Muscle layer of duodenum (tissue), 2 donors: Measurements from ENCODE around the gene URI1.

ENCODE experiments used
- H3K27ac ChIP-seq: one replicate; pipeline ENCODE4 v1.7.0; 2013; ENCODE audit warnings: mild to moderate bottlenecking, low read length
- H3K27me3 ChIP-seq: one replicate; pipeline ENCODE4 v1.7.0; 2013; ENCODE audit warnings: low read depth, mild to moderate bottlenecking, control low read depth, low read length
- H3K36me3 ChIP-seq, 2 donors: one replicate each; pipeline ENCODE4 v1.7.0; 2013; ENCODE audit warnings: low read length in 2 of 2, control low read depth in 1 of 2, mild to moderate bottlenecking in 1 of 2; ENCODE audit not compliant: insufficient read depth in 2 of 2, control insufficient read depth in 1 of 2
- H3K4me1 ChIP-seq, 2 donors: one replicate each; pipeline ENCODE4 v1.7.0; 2013; ENCODE audit warnings: low read length in 2 of 2, mild to moderate bottlenecking in 2 of 2, control low read depth in 1 of 2, moderate library complexity in 1 of 2; ENCODE audit not compliant: insufficient read depth in 2 of 2, control insufficient read depth in 1 of 2
- H3K4me3 ChIP-seq, 2 donors: one replicate each; pipeline ENCODE4 v1.7.0; 2013; ENCODE audit warnings: low read length in 2 of 2, low read depth in 1 of 2, mild to moderate bottlenecking in 1 of 2
- H3K9me3 ChIP-seq, 2 donors: one replicate each; pipeline ENCODE4 v1.7.0; 2013; ENCODE audit warnings: low read length in 2 of 2, control low read depth in 1 of 2, mild to moderate bottlenecking in 1 of 2; ENCODE audit not compliant: control insufficient read depth in 1 of 2
- donor health status: healthy.

Gene URI1

GRCh38 chr19:30047432-30047831 is 105.4 kb downstream of the URI1 start:
- no peak overlapping the region for H3K27ac ChIP-seq

DNA sequence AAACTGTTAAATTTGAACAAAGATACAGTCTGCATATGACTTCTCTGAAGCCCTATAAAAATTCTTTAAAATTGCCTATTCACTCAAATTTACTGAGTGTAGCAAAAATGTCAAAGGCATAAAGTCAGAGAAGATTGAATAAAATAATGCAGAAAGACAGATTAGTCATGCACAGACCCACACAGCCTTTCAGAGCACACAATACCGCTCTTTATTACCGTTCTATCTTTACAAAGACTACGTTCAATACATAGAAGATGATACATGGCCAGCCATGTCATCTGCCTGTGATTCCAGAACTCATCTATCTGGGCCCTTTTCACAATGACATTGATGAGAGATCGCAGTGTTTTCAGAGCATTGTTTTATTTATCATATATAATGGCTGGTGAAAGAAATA is 107.2 kb downstream of the URI1 start:
- Histone ChIP-seq H3K27ac (no peak overlapping the region), H3K4me1 (peaks cover 0 to 11% of the 10 kb centered on the region in 2 donors), H3K4me3 (no peak overlapping the region), H3K9me3 (no peaks in the 10 kb centered on the region), H3K27me3 (no peaks in the 10 kb centered on the region), H3K36me3 (no peaks in the 10 kb centered on the region)

More at GRCh38 chr19:30047432-30047831, 105.4 kb downstream of the URI1 start:
- Histone ChIP-seq H3K4me1 (peaks cover 0 to 11% of the 10 kb centered on the region in 2 donors), H3K36me3 (no peaks in the 10 kb centered on the region), H3K9me3 (no peaks in the 10 kb centered on the region), H3K4me3 (no peak overlapping the region), H3K27me3 (no peaks in the 10 kb centered on the region)

DNA sequence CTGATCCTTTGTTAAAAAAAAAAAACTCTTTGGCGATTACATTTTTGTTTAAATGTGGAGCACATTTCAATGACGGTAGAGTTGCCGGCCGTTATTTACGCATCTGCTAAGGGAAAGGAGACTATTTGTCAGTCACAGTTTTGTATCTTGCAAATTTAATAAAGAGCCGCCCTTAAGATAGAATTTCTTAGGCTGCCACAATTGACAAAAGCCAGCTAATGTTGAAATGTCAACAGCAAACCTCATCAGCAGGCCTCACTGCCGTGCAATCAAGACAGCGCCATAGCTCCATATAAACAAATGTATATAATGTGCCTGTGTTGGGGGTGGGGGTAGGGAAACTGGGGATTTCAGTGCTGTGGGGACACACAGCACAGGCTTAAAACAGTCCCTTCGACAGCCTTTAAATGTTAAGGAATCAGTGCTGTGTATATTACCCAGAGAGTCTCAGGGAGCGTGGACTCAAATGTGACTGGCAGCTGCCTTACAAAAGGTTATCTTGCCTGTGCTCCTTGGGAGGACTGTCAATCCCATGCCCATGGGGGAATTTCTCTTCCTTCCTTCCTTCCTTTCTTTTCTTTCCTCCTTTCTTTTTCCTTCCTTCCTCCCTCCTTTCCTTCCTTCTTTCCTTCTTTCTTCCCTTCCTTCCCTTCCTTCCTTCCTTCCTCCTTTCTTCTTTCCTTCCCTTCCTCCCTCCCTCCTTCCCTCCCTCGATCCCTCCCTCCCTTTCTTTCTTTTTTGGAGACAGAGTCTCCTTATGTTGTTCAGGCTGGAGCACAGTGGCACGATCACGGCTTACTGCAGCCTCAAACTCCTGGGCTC is 108.0 kb downstream of the URI1 start:
- no peaks in the 10 kb centered on the region for H3K27me3 ChIP-seq
- H3K9me3 ChIP-seq = no peaks in the 10 kb centered on the region
- H3K27ac ChIP-seq = no peak overlapping the region
- peaks cover 0 to 11% of the 10 kb centered on the region in 2 donors for H3K4me1 ChIP-seq
- H3K36me3 ChIP-seq = no peaks in the 10 kb centered on the region
- H3K4me3 ChIP-seq = no peak overlapping the region

- Histone ChIP-seq H3K27ac (no peak overlapping the region), H3K36me3 (no peaks in the 10 kb centered on the region), H3K4me3 (no peak overlapping the region), H3K9me3 (no peaks in the 10 kb centered on the region), H3K27me3 (no peaks in the 10 kb centered on the region), H3K4me1 (peaks cover 0 to 11% of the 10 kb centered on the region in 2 donors)
Measured at GRCh38 chr19:30052122-30053075, 110.4 kb downstream of the URI1 start.

- Histone ChIP-seq H3K4me3 (no peak overlapping the region), H3K27ac (no peak overlapping the region), H3K4me1 (peaks cover 0 to 11% of the 10 kb centered on the region in 2 donors), H3K36me3 (no peaks in the 10 kb centered on the region), H3K27me3 (no peaks in the 10 kb centered on the region), H3K9me3 (no peaks in the 10 kb centered on the region)
Measured at GRCh38 chr19:30053558-30053957, 111.5 kb downstream of the URI1 start.

GRCh38 chr19:30054210-30054609 is 112.2 kb downstream of the URI1 start:
- no peak overlapping the region for H3K27ac ChIP-seq
- no peak overlapping the region for H3K4me3 ChIP-seq
- H3K4me1 ChIP-seq = peaks cover 0 to 11% of the 10 kb centered on the region in 2 donors
- no peaks in the 10 kb centered on the region for H3K9me3 ChIP-seq
- no peaks in the 10 kb centered on the region for H3K27me3 ChIP-seq
- no peaks in the 10 kb centered on the region for H3K36me3 ChIP-seq

DNA sequence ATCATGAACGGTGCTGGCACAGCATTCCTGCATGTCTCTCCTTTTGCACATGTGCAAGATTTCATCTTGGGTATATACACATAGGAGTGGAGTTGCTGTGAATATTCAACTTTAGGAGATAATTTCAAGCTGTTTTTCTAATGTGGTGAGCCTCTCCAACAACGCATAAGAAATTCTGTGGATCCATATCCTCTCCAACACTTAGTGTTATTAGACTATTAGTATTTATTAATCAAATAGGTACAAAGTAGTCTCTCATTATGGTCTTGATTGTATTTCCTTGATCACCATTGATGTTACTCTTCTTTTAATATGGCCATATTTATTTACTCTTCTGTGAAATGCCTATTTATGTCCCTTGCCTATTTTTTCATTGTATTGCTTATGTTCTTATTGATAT is 114.5 kb downstream of the URI1 start:
- H3K27ac ChIP-seq = no peak overlapping the region
- H3K4me1 ChIP-seq = no peaks in the 10 kb centered on the region
- H3K27me3 ChIP-seq = no peaks in the 10 kb centered on the region
- H3K4me3 ChIP-seq = no peak overlapping the region
- no peaks in the 10 kb centered on the region for H3K36me3 ChIP-seq
- H3K9me3 ChIP-seq = no peaks in the 10 kb centered on the region

- no peak overlapping the region for H3K27ac ChIP-seq
- H3K4me3 ChIP-seq = no peak overlapping the region
- no peaks in the 10 kb centered on the region for H3K27me3 ChIP-seq
- H3K4me1 ChIP-seq = no peaks in the 10 kb centered on the region
- H3K9me3 ChIP-seq = no peaks in the 10 kb centered on the region
- no peaks in the 10 kb centered on the region for H3K36me3 ChIP-seq
Measured at GRCh38 chr19:30059741-30060457, 117.9 kb downstream of the URI1 start.

- Histone ChIP-seq H3K9me3 (no peaks in the 10 kb centered on the region), H3K27me3 (no peaks in the 10 kb centered on the region), H3K4me1 (no peaks in the 10 kb centered on the region), H3K36me3 (no peaks in the 10 kb centered on the region), H3K4me3 (no peak overlapping the region), H3K27ac (no peak overlapping the region)
Measured at GRCh38 chr19:30060531-30061222, 118.6 kb downstream of the URI1 start.

DNA sequence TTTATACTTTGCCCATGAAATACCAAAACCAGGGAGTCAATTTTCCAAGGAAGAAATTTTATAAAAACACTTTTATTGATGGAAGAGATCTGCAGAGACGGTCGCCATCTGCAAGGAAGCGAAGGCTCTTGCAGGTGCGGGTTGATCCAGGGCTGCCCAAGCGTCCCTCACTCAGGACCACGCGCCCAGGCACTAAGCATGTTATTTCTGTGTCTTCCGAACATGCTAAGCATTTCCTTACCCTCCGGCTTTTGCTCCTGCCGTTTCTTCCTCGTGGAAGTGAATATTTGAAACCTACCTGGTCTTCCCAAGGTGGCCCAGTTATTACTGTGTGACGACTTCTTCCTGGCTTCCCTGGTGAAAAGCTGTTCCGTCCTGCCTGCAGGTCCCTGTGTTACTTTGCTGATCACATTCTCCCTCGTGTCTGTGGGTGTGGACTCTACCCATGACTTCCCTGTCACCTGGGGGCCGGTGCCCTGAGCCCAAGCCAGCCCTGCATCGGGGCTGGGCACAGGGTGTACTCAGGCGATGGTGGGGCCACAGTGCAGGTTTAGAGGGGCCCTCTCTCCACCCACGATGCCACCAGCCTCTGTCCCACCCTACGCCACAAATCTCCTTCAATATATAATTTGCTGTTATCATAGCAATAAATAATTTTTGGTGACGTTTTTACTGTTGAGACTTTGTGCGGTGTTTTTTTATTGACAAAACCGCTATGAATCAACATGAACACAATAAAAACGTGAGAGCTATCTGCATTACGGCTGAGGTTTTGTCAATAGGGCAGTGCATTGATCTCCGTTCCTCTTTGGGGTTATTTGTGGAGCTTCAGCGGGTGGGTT is 119.4 kb downstream of the URI1 start:
- H3K36me3 ChIP-seq = no peaks in the 10 kb centered on the region
- no peaks in the 10 kb centered on the region for H3K9me3 ChIP-seq
- H3K27me3 ChIP-seq = no peaks in the 10 kb centered on the region
- no peaks in the 10 kb centered on the region for H3K4me1 ChIP-seq
- no peak overlapping the region for H3K27ac ChIP-seq
- no peak overlapping the region for H3K4me3 ChIP-seq
